ENCODE results near the gene PKP1. TPM values are rescaled to one million over a fixed set of nuclear protein-coding genes. Genes with fewer than 3 reads are reported as not detected.

PKP1 gene
- total and polyA plus RNA-seq, 8 donors, result 0.17 to 2.8 (median 0.20) TPM

GRCh38 chr1:201357636-201358348, 74.5 kb downstream of the PKP1 start:
- Histone ChIP-seq H3K36me3 (no peaks in the 10 kb centered on the region), H3K4me1 (no peaks in the 10 kb centered on the region), H3K27me3 (no peaks in the 10 kb centered on the region), H3K4me3 (no peak overlapping the region), H3K27ac (no peak overlapping the region), H3K9me3 (no peaks in the 10 kb centered on the region)
- no peak for TF ChIP-seq CTCF (IDR thresholded peaks at IDR 0.05)
- DNase-seq (no peak), ATAC-seq (no peak)
- intact Hi-C loops (cut with DNase I), result loop anchor here in 1 of 2 donors (10.0 kb wide), 1 partner anchor 103 kb away; no protein-coding TSS in a partner anchor

- no peak for ATAC-seq
- H3K4me1 ChIP-seq, result no peaks in the 10 kb centered on the region
- H3K27me3 ChIP-seq, result no peaks in the 10 kb centered on the region
- H3K36me3 ChIP-seq, result no peaks in the 10 kb centered on the region
- TF ChIP-seq CTCF (IDR thresholded peaks at IDR 0.05), result no peak
- intact Hi-C loops (cut with DNase I), result loop anchor here in 1 of 2 donors (10.0 kb wide), 1 partner anchor 104 kb away; no protein-coding TSS in a partner anchor
- no peak overlapping the region for H3K4me3 ChIP-seq
- H3K27ac ChIP-seq, result no peak overlapping the region
- no peaks in the 10 kb centered on the region for H3K9me3 ChIP-seq
- DNase-seq, result no peak
These were observed 75.3 kb downstream of the PKP1 start for GRCh38 chr1:201358596-201358995.

GRCh38 chr1:201359031-201359872, 75.9 kb downstream of the PKP1 start:
- ATAC-seq, result no peak
- TF ChIP-seq CTCF (IDR thresholded peaks at IDR 0.05), result no peak
- no peaks in the 10 kb centered on the region for H3K27me3 ChIP-seq
- H3K27ac ChIP-seq, result no peak overlapping the region
- no peak overlapping the region for H3K4me3 ChIP-seq
- intact Hi-C loops (cut with DNase I), result loop anchor here in 1 of 2 donors (10.0 kb wide), 1 partner anchor 104 kb away; no protein-coding TSS in a partner anchor
- no peaks in the 10 kb centered on the region for H3K4me1 ChIP-seq
- H3K36me3 ChIP-seq, result no peaks in the 10 kb centered on the region
- no peaks in the 10 kb centered on the region for H3K9me3 ChIP-seq
- no peak for DNase-seq

- no peaks in the 10 kb centered on the region for H3K36me3 ChIP-seq
- H3K9me3 ChIP-seq, result no peaks in the 10 kb centered on the region
- DNase-seq (no peak), ATAC-seq (no peak)
- H3K4me3 ChIP-seq, result no peak overlapping the region
- TF ChIP-seq CTCF (IDR thresholded peaks at IDR 0.05), result no peak
- no peak overlapping the region for H3K27ac ChIP-seq
- H3K4me1 ChIP-seq, result no peaks in the 10 kb centered on the region
- intact Hi-C loops (cut with DNase I), result loop anchor here (5.0 to 10.0 kb wide), 2 partner anchors 103 to 105 kb away; no protein-coding TSS in a partner anchor
- H3K27me3 ChIP-seq, result no peaks in the 10 kb centered on the region
These were observed 76.5 kb downstream of the PKP1 start for GRCh38 chr1:201359873-201360210.

- DNase-seq (peak in 1 of 4 donors; percentile 55), ATAC-seq (no peak)
- Histone ChIP-seq H3K4me1 (no peaks in the 10 kb centered on the region), H3K36me3 (no peaks in the 10 kb centered on the region), H3K27ac (no peak overlapping the region), H3K27me3 (no peaks in the 10 kb centered on the region), H3K9me3 (no peaks in the 10 kb centered on the region), H3K4me3 (no peak overlapping the region)
- TF ChIP-seq CTCF (IDR thresholded peaks at IDR 0.05), result no peak
- intact Hi-C loops (cut with DNase I), result loop anchor here in 1 of 2 donors (5.0 kb wide), 1 partner anchor 103 kb away; no protein-coding TSS in a partner anchor
These were observed 77.2 kb downstream of the PKP1 start for GRCh38 chr1:201360486-201360885.

Data from left lung (tissue), 10 donors.